Lower lobe of right lung (tissue), 2 donors: Measurements from ENCODE around the gene C2CD4D. TPM values are rescaled to one million over a fixed set of nuclear protein-coding genes. Genes with fewer than 3 reads are reported as not detected.
"Not testable (repeated sequence)": the region's sequence is repeated elsewhere in the genome, so short reads cannot be mapped to it uniquely, and the experiment has no call there.

Source experiments
- ATAC-seq, 2 donors: fragments of 200-7000 bp; cut with Tn5 transposase; one replicate each; pipeline ENCODE4 v1.9.1; 2020 to 2022; ENCODE audit warnings: mild to moderate bottlenecking in 2 of 2, moderate library complexity in 2 of 2
- DNase-seq: peaks from one replicate; pipeline ENCODE4 v3.0.0-alpha.2; 2020
- H3K27ac ChIP-seq: fragments of 200-600 bp; one replicate; pipeline ENCODE4 v1.8.0; 2022
- H3K27me3 ChIP-seq: fragments of 200-600 bp; one replicate; pipeline ENCODE4 v1.8.0; 2022; ENCODE audit warnings: low read depth
- H3K36me3 ChIP-seq: fragments of 200-600 bp; one replicate; pipeline ENCODE4 v1.8.0; 2022; ENCODE audit warnings: mild to moderate bottlenecking
- H3K4me1 ChIP-seq: fragments of 200-600 bp; one replicate; pipeline ENCODE4 v1.8.0; 2022
- H3K4me3 ChIP-seq: fragments of 200-600 bp; one replicate; pipeline ENCODE4 v1.8.0; 2022; ENCODE audit warnings: mild to moderate bottlenecking
- H3K9me3 ChIP-seq: fragments of 200-600 bp; one replicate; pipeline ENCODE4 v1.8.0; 2022
- intact Hi-C: fragments of 100-400 bp; cut with DNase I; formaldehyde crosslinking; loops from one replicate; pipeline ENCODE4 v1.11.0; 2022
- long read RNA-seq: library from polyadenylated mRNA; unstranded; transcript quantifications from one replicate; pipeline ENCODE4 v2.0.0, GENCODE V29; 2021
- total RNA-seq: library from RNA; stranded (reverse); fragmentation: NEBNext Ultra II Directional; extraction: Animal tissue kit (Norgen Biotek cat#: 25700); gene quantifications from one replicate; pipeline ENCODE4 v1.2.1, GENCODE V29; 2021
- TF ChIP-seq, protein P1 (sequence below): fragments of 200-600 bp; IDR thresholded peaks from one replicate; pipeline ENCODE4 v1.8.0; 2022; ENCODE audit warnings: antibody characterized with exemption, mild to moderate bottlenecking
- donor health status: DM: no; HTN: yes; CAD: no; lungs with severe emphysema.

C2CD4D gene
- total RNA-seq = 0.21 TPM
- long read RNA-seq = 0 reads

DNA sequence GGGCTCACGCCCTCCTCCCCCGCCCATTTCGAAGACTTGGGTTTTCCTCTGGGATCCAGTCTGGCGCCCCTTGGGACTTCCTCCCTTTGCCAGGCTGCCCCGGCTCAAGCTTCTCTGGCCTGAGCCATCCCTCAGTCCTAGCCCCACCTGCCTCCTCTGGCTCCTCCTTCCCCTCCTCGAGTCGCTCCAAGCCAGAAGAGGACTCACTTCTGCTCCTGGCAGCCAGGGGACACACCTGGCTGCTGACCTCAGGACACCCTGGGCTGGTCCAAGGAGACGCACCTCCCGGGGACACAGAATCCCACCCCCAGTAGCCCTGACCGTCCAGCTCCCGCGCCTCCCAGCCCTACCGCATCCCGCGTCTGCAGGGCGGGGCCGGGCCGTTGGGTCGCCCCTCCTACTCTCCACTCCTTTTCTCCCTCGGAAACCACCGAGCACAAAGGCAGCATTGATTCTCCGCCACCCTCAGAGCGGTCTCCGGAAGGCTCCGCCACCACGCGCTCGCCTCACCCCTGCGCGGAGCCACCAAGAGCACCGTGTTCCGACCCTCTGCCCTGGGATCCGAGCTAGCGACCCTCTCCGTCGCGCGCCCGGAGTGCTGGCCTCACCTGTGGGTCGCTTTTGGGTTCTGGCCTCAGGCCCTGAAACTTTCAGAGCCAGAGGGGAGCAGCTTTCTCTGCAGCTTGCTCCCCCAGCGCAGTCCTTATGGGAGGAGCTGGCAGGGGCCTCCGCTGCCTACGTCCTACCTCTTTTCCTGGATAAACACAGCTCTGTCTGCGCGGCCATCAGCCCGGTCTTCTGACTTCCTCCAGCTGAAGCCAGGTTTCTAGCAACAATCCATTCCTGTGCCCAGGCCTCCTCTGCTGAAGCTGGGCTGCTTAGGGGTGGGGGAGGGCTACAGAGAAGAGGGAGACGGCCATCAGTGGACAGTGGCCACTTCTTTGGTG is at the start of gene C2CD4D:
TSS of gene C2CD4D (minus strand) at position 364 of the 947 bp plus-strand sequence. CDS start 831 bp downstream, outside the sequence.
- ATAC-seq (peak; percentile 69), DNase-seq (peak; percentile 68)
- H3K36me3 ChIP-seq = no peaks in the 10 kb centered on the region
- intact Hi-C loops = no loop called here
- TF ChIP-seq, protein P1, sequence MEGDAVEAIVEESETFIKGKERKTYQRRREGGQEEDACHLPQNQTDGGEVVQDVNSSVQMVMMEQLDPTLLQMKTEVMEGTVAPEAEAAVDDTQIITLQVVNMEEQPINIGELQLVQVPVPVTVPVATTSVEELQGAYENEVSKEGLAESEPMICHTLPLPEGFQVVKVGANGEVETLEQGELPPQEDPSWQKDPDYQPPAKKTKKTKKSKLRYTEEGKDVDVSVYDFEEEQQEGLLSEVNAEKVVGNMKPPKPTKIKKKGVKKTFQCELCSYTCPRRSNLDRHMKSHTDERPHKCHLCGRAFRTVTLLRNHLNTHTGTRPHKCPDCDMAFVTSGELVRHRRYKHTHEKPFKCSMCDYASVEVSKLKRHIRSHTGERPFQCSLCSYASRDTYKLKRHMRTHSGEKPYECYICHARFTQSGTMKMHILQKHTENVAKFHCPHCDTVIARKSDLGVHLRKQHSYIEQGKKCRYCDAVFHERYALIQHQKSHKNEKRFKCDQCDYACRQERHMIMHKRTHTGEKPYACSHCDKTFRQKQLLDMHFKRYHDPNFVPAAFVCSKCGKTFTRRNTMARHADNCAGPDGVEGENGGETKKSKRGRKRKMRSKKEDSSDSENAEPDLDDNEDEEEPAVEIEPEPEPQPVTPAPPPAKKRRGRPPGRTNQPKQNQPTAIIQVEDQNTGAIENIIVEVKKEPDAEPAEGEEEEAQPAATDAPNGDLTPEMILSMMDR = no peak
- H3K9me3 ChIP-seq = no peaks in the 10 kb centered on the region
- H3K4me3 ChIP-seq = peak within 1 kb of the TSS; percentile 52
- peaks cover 27% of the 10 kb centered on the region for H3K27me3 ChIP-seq
- peak within 1 kb of the TSS; percentile 63 for H3K27ac ChIP-seq
- peaks cover 27% of the 10 kb centered on the region for H3K4me1 ChIP-seq

DNA sequence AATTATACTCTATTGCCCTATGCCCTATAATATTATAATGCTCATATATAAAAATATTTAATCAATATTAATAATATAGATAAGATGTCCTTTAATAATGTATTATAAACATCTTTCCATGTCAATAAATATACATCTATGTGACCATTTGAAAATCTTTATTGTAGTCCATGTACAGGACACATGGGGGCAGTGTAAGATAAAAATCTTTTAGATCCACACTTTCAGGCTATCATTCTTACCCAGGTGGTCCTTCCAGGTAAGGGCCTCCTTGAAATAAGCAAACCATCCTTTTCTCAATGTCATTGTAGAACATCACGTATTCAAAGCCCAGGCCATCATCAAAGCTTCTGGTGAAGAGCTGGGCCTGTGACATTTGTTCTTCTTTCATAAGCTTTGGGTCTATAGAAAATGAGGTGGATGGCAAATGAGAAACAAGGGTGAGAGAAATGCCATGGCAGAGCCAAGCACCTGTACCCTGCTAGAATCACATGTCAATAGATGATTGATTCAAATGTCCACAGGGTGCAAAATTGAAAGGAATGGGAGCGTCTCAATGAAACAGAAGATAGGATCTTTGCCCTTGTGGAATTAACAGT is 49.5 kb upstream of the C2CD4D start:
- DNase-seq (no peak), ATAC-seq (no peak)
- Histone ChIP-seq H3K27ac (no peak overlapping the region), H3K4me1 (no peaks in the 10 kb centered on the region), H3K27me3 (no peaks in the 10 kb centered on the region), H3K9me3 (no peaks in the 10 kb centered on the region), H3K36me3 (peaks cover 49% of the 10 kb centered on the region), H3K4me3 (no peak overlapping the region)
- TF ChIP-seq, protein P1 = peak; percentile 42
- intact Hi-C loops = no loop called here

DNA sequence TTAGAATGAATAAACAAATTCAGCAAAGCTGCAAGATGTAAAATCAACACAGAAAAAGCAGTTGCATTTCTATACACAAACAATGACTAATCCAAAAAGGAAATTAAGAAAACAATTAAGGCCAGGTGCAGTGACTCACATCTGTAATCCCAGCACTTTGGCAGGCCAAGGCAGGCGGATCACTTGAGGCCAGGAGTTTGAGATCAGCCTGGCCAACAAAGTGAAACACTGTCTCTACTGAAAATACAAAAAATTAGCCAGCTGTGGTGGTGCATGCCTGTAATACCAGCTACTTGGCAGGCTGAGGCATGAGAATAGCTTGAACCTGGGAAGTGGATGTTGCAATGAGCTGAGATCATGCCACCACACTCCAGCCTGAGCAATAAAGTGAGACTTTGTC is 47.4 kb upstream of the C2CD4D start:
- DNase-seq (no peak), ATAC-seq (no peak)
- H3K36me3 ChIP-seq = peaks cover 28% of the 10 kb centered on the region
- no peak overlapping the region for H3K4me3 ChIP-seq
- H3K27ac ChIP-seq = no peak overlapping the region
- TF ChIP-seq, protein P1 = no peak
- H3K4me1 ChIP-seq = no peaks in the 10 kb centered on the region
- no peaks in the 10 kb centered on the region for H3K27me3 ChIP-seq
- H3K9me3 ChIP-seq = no peaks in the 10 kb centered on the region
- intact Hi-C loops = no loop called here

DNA sequence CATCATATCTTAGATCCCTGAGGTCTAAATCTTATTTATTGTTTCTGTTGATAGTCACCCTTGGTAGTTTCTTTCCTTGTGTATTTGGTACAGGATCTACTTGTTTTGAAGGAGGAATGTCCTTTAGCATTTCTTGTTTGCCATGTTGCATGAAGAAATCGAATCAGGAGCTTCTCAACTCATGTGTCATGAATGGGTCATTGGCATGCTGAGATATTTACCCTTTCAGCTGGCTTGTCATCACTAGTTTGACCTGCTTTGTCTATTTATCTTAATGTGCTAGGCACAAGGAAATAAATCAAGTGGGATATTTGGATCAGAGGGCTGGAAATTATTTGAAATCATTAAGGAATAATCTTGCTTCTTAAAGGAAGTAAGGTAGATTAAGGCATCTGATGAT is 45.9 kb upstream of the C2CD4D start:
- no peak for DNase-seq
- Histone ChIP-seq H3K4me3 (no peak overlapping the region), H3K36me3 (peaks cover 16% of the 10 kb centered on the region), H3K9me3 (no peaks in the 10 kb centered on the region), H3K27me3 (no peaks in the 10 kb centered on the region), H3K27ac (no peak overlapping the region), H3K4me1 (no peaks in the 10 kb centered on the region)
- intact Hi-C loops = no loop called here
- ATAC-seq = no peak
- TF ChIP-seq, protein P1 = no peak

DNA sequence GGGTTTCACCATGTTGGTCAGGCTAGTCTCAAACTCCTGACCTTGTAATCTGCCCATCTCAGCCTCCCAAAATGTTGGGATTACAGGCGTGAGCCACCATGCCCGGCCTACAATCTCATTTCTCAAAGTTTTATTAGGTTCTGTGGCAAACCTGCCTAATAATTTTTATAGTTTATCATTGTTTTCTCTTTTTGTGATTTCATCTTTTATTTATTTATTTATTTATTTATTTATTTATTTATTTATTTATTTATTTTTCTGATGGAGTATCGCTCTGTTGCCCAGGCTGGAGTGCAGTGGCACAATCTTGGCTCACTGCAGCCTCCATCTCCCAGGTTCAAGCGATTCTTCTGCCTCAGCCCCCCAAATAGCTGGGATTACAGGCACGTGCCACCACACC is 45.3 kb upstream of the C2CD4D start:
- H3K4me1 ChIP-seq, intact Hi-C loops, H3K27me3 ChIP-seq: not testable (repeated sequence)

DNA sequence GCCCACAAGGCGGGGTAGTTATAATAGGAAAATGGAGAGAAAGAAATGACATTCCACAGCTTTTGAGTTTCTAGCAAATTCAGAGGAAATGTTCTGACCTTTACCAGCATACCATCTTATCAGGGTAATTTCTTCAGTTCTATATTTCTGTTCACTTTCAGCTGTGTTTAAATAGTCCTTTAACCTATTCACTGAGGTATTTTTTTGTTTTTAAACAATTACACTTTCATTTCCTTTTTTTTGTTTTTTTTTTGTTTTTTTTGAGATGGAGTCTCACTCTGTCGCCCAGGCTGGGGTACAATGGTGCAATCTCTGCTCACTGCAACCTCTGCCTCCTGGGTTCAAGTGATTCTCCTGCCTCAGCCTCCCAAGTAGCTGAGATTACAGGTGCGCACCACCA is 44.8 kb upstream of the C2CD4D start:
- H3K4me3 ChIP-seq, intact Hi-C loops: not testable (repeated sequence)
- peaks cover 14% of the 10 kb centered on the region for H3K36me3 ChIP-seq

More for the DNA sequence above, 45.3 kb upstream of the C2CD4D start:
- not testable (repeated sequence) for H3K9me3 ChIP-seq, H3K4me3 ChIP-seq, DNase-seq, H3K27ac ChIP-seq, ATAC-seq
- peaks cover 14% of the 10 kb centered on the region for H3K36me3 ChIP-seq

DNA sequence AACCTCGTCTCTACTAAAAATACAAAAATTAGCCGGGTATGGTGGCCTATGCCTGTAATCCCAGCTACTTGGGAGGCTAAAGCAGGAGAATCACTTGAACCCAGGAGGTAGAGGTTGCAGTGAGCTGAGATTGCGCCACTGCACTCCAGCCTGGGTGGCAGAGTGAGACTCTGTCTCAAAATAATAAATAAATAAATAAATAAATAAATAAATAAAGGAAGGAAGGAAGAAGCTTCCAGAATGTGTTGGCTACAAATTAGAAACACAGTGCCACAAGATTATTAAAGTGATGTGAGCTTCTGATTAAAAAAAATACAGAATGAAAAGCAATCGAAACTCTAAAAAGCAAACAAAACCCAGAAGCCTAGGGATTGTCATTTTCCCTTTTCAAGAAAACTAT is 44.3 kb upstream of the C2CD4D start:
- DNase-seq, H3K27me3 ChIP-seq, H3K4me3 ChIP-seq, intact Hi-C loops, H3K27ac ChIP-seq, ATAC-seq, H3K4me1 ChIP-seq, H3K9me3 ChIP-seq: not testable (repeated sequence)
- H3K36me3 ChIP-seq = peaks cover 14% of the 10 kb centered on the region

More for the DNA sequence above, 44.8 kb upstream of the C2CD4D start:
- not testable (repeated sequence) for DNase-seq, H3K27ac ChIP-seq, ATAC-seq, H3K9me3 ChIP-seq, H3K4me1 ChIP-seq, H3K27me3 ChIP-seq

DNA sequence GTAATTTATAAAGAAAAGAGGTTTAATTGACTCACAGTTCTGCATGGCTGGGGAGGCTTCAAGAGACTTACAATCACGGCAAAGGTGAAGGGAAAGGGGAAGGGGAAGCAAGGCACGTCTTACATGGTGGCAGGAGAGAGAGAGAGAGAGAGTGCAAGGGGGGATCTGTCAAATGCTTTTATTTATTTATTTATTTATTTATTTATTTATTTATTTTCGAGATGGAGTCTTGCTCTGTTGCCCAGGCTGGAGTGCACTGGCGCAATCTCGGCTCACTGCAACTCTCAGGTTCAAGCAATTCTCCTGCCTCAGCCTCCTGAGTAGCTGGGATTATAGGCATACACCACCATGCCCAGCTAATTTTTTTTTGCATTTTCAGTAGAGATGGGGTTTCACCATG is 43.3 kb upstream of the C2CD4D start:
- H3K36me3 ChIP-seq, H3K27ac ChIP-seq, DNase-seq, intact Hi-C loops, H3K27me3 ChIP-seq, ATAC-seq, H3K9me3 ChIP-seq, H3K4me1 ChIP-seq, H3K4me3 ChIP-seq: not testable (repeated sequence)
